ENCODE results near the gene SPATA31D1.

Gene SPATA31D1

DNA sequence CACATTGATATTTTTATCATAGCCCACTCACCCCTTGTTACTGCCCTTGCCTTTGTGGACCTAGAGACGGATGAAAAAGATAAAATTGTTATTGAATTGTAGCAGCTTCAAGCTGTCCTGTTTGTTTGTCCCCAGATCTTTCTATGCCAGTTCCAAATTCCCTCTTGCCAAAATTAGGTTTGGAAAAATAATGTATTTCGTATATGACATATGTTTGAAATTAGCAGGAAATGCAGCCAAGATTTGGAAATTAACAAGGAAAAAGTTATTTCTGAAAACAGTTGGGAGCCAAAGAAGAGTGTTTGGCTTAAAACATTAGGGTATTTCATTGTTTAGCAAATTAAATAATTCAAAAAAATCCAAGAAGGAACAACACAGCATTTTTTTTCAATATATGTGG lies 33.5 kb downstream of the SPATA31D1 start:
- DNase-seq (ENCODE audit: low read depth) = no peak

DNA sequence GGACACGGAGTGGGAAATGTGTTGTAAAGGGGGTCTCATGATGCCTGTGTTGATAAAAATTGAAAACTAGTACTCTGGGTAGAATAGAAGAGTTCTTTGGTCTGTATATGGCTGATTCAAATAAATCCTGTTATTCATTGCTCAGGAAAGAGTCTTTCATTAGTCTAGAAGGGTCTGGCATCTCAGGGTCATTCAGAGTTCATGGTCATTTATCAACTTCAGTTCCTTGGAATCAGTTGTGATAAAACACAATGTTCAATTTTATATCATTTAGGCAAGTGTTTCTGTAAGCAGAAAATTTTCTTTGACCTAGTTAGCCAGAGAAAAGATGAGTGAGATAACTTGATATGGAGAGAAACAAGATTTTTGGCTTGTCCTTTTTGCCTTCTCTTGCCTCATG lies 36.3 kb downstream of the SPATA31D1 start:
- DNase-seq (ENCODE audit: low read depth) = no peak

DNA sequence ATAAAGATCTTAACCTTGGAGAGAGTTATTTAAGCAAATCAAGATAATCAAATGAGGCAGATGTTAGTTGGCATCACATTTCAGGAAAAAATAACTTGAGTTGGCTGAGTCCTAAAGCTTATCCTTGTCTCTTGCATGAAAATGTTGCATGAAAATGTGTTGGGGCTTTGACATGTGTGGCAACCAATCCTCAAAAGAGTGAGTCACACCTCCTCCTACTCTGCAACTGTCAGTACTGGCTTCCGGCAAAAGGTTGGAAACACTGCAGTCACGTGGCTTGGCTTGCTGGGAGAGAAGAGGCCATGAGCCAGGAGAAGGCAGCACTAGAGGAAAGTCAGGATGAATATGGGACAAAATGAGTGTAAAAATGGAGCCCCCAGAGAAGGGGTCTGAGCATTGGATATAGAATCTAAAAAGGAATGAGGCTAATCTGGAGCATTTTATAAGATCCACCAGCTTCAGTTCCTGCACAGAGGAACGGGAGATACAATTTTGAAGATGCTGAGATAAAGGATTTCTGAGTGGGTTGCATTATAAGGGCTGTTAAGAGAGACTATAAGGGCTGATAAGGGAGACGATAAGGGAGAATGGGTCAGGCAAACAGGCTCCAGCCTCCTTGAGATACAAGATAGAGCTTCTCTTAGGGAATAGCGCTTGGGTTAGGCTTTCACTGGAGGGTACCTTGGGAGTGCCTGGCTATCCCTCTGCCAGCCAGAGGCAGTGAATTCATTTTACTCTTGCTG lies 43.1 kb downstream of the SPATA31D1 start:
- DNase-seq (ENCODE audit: low read depth) = no peak

DNA sequence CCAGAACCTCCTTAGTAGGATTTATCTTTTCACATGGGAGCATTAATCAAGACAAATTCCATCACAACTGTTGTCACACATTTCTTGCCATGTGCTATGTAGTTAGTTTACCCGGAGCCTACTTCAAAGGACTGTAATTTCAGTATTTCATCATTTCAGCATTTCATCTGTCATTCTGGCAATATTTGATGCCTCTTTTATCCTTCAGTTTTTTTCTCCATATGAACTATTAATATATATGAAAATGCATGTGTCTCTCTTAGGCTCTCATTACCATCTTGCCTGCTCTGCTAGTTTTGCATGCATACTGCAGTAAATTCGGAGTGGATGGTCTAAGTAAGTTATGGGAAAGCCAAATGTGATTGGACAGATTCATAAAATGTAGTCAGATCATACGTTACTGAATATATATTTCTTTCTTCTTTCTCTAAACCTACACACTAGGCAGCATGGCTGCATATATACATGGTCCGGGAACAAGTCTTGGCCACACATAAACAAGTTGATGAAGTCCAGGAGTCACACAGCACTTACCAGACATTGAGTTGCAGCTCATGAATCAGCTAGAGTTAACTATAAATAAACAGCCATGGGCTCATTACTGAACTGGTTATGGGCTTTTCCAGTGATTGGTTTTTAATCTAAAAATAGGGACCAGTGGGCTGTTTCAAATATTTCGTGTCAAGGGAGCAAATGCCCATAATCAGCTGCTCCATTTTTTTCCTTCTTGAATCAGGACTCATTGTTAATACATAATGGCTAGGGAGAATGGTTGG lies 46.6 kb downstream of the SPATA31D1 start:
- DNase-seq (ENCODE audit: low read depth) = no peak

DNA sequence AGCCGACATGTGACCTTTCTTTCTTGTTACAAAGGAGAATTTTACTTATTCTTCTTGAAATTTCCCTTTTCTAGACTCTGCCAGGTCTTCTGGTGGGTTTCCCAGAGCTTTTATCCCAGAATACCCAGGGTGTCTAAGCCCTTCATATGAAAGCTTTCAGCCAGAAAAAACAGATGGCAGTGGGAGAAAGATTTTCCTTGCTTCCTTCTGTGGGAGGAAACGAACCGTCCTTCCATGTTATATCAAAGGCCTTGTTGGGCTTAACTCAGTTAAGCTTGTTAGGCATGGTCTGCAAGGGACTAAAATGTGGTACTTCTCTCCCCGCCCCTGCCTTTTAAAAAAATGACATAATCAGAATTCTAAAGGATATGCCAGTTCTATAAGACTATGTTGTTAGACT lies 47.5 kb downstream of the SPATA31D1 start:
- DNase-seq (ENCODE audit: low read depth) = no peak

DNA sequence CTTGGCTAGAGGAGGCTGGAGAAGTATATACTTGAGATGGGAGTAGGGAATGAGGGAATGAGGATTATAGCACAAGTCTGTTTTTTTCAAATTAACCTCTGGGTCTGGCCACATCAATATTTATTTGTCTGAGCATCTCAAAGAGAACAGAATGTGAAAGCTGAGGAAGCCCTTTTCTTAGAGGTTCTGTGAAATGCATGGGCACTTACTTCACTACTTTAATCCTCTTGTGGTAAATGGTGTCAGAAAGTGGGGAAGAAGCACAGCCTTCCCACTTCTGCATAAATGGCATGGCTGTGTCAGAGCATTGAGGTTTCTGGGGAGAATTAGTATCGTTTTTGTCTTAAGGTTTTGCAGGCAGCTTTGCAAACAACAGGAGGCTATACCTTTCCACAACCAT lies 48.6 kb downstream of the SPATA31D1 start:
- DNase-seq (ENCODE audit: low read depth) = no peak

DNA sequence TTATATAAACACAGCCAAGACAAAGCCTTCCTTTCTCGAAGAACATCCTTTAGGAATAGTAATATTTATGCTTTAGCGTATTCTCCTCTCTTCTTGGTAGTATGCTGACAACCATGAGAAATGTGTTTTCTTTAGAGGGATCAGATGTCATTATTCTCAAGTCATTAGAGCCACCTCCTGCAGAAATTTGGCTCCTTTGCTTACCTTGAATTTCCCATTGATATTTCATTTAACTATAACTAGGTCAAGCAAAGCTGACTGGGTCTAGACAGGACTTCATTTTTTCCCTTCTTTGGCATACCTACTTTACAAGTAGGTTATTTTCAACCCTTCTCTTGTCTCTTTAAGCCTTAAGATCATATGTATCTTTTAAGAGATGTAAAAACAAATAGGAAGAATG lies 50.3 kb downstream of the SPATA31D1 start:
- DNase-seq (ENCODE audit: low read depth) = no peak
